Endodermal cell (in vitro differentiated cells): ENCODE results near the gene MAP6. TPM values are rescaled to one million over a fixed set of nuclear protein-coding genes. Genes with fewer than 3 reads are reported as not detected.
A peak's percentile ranks its signal among the peaks of the same experiment; 100 is the strongest.

Source experiments
- DNase-seq: peaks from one replicate; pipeline ENCODE4 v3.0.0-alpha.2; 2017
- H3K27ac ChIP-seq: 2 replicates; pipeline ENCODE4 v1.5.1; 2013; ENCODE audit warnings: mild to moderate bottlenecking, low read depth, low read length, moderate library complexity
- H3K27me3 ChIP-seq: 2 replicates; pipeline ENCODE4 v1.6.1; 2013; ENCODE audit warnings: mild to moderate bottlenecking, low read length, moderate library complexity; ENCODE audit not compliant: insufficient read depth, control insufficient read depth, poor library complexity, severe bottlenecking
- H3K36me3 ChIP-seq: 2 replicates; pipeline ENCODE4 v1.7.0; 2013; ENCODE audit warnings: mild to moderate bottlenecking, low read length, moderate library complexity; ENCODE audit not compliant: control insufficient read depth, insufficient read depth
- H3K4me1 ChIP-seq: one replicate; pipeline ENCODE4 v1.7.0; 2013; ENCODE audit warnings: low read length; ENCODE audit not compliant: control insufficient read depth, insufficient read depth
- H3K4me3 ChIP-seq: 2 replicates; pipeline ENCODE4 v1.5.1; 2013; ENCODE audit warnings: mild to moderate bottlenecking, low read length, moderate library complexity
- H3K9ac ChIP-seq: 2 replicates; pipeline ENCODE4 v1.6.1; 2013; ENCODE audit warnings: mild to moderate bottlenecking, low read length, moderate library complexity; ENCODE audit not compliant: poor library complexity, severe bottlenecking; ENCODE audit errors: extremely low read depth
- H3K9me3 ChIP-seq: 2 replicates; pipeline ENCODE4 v1.6.1; 2013; ENCODE audit warnings: mild to moderate bottlenecking, low read length, moderate library complexity; ENCODE audit not compliant: control insufficient read depth
- H3K27ac Mint-ChIP-seq: 2 replicates; pipeline ENCODE4 v1.8.0; 2020; ENCODE audit warnings: mixed read lengths
- H3K27me3 Mint-ChIP-seq: 2 replicates; pipeline ENCODE4 v1.8.0; 2021; ENCODE audit warnings: mild to moderate bottlenecking, mixed read lengths; ENCODE audit not compliant: insufficient read depth
- H3K36me3 Mint-ChIP-seq: 2 replicates; pipeline ENCODE4 v1.8.0; 2020; ENCODE audit warnings: low read depth, mixed read lengths
- H3K4me1 Mint-ChIP-seq: 2 replicates; pipeline ENCODE4 v1.8.0; 2020; ENCODE audit warnings: mixed read lengths
- H3K4me3 Mint-ChIP-seq: 2 replicates; pipeline ENCODE4 v1.8.0; 2020; ENCODE audit warnings: mild to moderate bottlenecking, moderate library complexity, mixed read lengths
- H3K9me3 Mint-ChIP-seq: 2 replicates; pipeline ENCODE4 v1.8.0; 2020; ENCODE audit warnings: mild to moderate bottlenecking, mixed read lengths
- WGBS, 2 experiments: methylation state at CpG; one replicate each; pipeline versions ENCODE4 v1.1.5 to v1.1.7; 2013; ENCODE audit warnings: missing lambda C conversion rate in 2 of 2, mixed read lengths in 1 of 2; ENCODE audit not compliant: insufficient coverage in 1 of 2, insufficient read length in 1 of 2; 5-methylcytosine and 5-hydroxymethylcytosine counted together
- total RNA-seq, 2 donors: library from RNA; stranded (reverse); fragmentation: NEBNext Ultra II Directional in 1 of 2; extraction: Animal tissue kit (Norgen Biotek cat#: 25700) in 1 of 2; gene quantifications; 2 replicates in 1 of 2; 3 replicates in 1 of 2; pipeline ENCODE4 v1.2.1, GENCODE V29; 2021
- TF ChIP-seq, protein P1 (sequence below): fragments of 200-600 bp; sonication (generic); conservative IDR thresholded peaks from 2 replicates; pipeline ENCODE4 v1.5.0; 2021; ENCODE audit warnings: antibody characterized with exemption, mild to moderate bottlenecking

Gene MAP6
- total RNA-seq, 2 donors from 2014 or later = 1.9 to 4.2 TPM

DNA sequence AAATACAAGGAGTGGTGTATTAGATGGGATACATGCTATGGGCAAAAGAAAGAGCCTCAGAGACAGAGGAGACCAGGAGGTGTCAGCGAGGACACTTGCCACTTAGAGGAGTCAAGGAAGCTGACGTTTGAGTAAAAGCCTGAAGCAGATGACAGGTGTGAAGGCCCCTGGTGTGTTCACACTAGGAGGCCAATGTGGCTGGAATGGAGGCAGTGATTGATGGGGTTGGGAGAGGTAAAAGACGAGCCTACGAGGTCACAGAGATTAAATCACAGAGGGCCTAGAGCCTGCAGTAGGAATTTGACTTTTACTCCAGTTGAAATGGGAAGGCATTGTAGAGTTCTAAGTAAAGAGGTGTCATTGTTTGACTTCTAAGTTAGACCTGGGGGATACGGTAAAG lies 131.1 kb downstream of the MAP6 start:
- H3K9ac ChIP-seq = no peak overlapping the region
- H3K27me3 ChIP-seq = no peaks in the 10 kb centered on the region
- DNase-seq = peak; percentile 77
- TF ChIP-seq, protein P1, sequence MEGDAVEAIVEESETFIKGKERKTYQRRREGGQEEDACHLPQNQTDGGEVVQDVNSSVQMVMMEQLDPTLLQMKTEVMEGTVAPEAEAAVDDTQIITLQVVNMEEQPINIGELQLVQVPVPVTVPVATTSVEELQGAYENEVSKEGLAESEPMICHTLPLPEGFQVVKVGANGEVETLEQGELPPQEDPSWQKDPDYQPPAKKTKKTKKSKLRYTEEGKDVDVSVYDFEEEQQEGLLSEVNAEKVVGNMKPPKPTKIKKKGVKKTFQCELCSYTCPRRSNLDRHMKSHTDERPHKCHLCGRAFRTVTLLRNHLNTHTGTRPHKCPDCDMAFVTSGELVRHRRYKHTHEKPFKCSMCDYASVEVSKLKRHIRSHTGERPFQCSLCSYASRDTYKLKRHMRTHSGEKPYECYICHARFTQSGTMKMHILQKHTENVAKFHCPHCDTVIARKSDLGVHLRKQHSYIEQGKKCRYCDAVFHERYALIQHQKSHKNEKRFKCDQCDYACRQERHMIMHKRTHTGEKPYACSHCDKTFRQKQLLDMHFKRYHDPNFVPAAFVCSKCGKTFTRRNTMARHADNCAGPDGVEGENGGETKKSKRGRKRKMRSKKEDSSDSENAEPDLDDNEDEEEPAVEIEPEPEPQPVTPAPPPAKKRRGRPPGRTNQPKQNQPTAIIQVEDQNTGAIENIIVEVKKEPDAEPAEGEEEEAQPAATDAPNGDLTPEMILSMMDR = no peak
- H3K4me3 ChIP-seq = no peak overlapping the region
- H3K27me3 Mint-ChIP-seq = peaks cover 2% of the 10 kb centered on the region
- H3K4me1 Mint-ChIP-seq = peaks cover 20% of the 10 kb centered on the region
- H3K9me3 ChIP-seq = no peaks in the 10 kb centered on the region
- no peaks in the 10 kb centered on the region for H3K36me3 ChIP-seq
- H3K4me3 Mint-ChIP-seq = no peak overlapping the region
- 41 to 42% methylated on average over 4 to 5 of the region's 5 CpGs for WGBS, 2 experiments
- H3K27ac Mint-ChIP-seq = no peak overlapping the region
- no peaks in the 10 kb centered on the region for H3K9me3 Mint-ChIP-seq
- no peak overlapping the region for H3K27ac ChIP-seq
- peaks cover 9% of the 10 kb centered on the region for H3K4me1 ChIP-seq
- H3K36me3 Mint-ChIP-seq = no peaks in the 10 kb centered on the region

Other genes with a start within 250 kb of the MAP6 start
- gene KLHL35, start 235.8 kb downstream of the MAP6 start, total RNA-seq = under 1 TPM in 1 of 2 donors, not detected in 1; 0.48 TPM
- gene GDPD5, start 143.1 kb downstream of the MAP6 start, total RNA-seq = 1 to 10 TPM; 3.0 to 8.6 TPM
- 100 to 1,000 TPM; 414 to 454 TPM for gene SERPINH1, start 106.8 kb downstream of the MAP6 start, total RNA-seq
- gene MOGAT2, start 48.8 kb upstream of the MAP6 start, total RNA-seq = not detected
- gene DGAT2, start 99.7 kb upstream of the MAP6 start, total RNA-seq = 10 to 100 TPM in 1 of 2 donors, 1 to 10 TPM in 1; 6.0 to 14.2 TPM
- gene UVRAG, start 146.2 kb upstream of the MAP6 start, total RNA-seq = 10 to 100 TPM; 19.7 to 34.9 TPM